IMR-90 (cell line): ENCODE data around the gene PHF21A. TPM values are rescaled to one million over a fixed set of nuclear protein-coding genes. Genes with fewer than 3 reads are reported as not detected.

Experiments
- ATAC-seq: fragments of 200-7000 bp; cut with Tn5 transposase; 2 replicates; pipeline ENCODE4 v1.9.1; 2020; ENCODE audit warnings: low read depth, mild to moderate bottlenecking, moderate library complexity
- BruUV-seq: library from RNA; stranded (reverse); fragments of 400-500 nt; replicated peaks from 2 replicates; lab custom pipeline; 2021; lab: Mats Ljungman, UMichigan
- CTCF ChIA-PET: fragments of 300-600 bp; formaldehyde crosslinking; extraction: SDS; loops from one replicate; lab custom pipeline; 2021; ENCODE audit warnings: antibody characterized with exemption; lab: Yijun Ruan, JAX
- POLR2A ChIA-PET: fragments of 300-600 bp; sonication (Branson Sonifier 250); formaldehyde crosslinking; loops from one replicate; lab custom pipeline; 2022; ENCODE audit warnings: antibody characterized with exemption; ENCODE audit not compliant: unreplicated experiment; lab: Charles Lee
- DNase-seq: peaks from one replicate; pipeline ENCODE4 v3.0.0; 2013
- H2AFZ ChIP-seq: replicated peaks from 2 replicates; pipeline ENCODE3; 2013; ENCODE audit warnings: low read length, mild to moderate bottlenecking; ENCODE audit not compliant: poor library complexity
- H2AK5ac ChIP-seq: 2 replicates; pipeline ENCODE4 v1.6.1; 2013; ENCODE audit warnings: low read depth, low read length, inconsistent platforms
- H2AK9ac ChIP-seq: replicated peaks from 2 replicates; pipeline ENCODE3; 2013; ENCODE audit warnings: mild to moderate bottlenecking, low read depth, low read length, moderate library complexity; ENCODE audit not compliant: poor library complexity
- H2BK120ac ChIP-seq: 2 replicates; pipeline ENCODE4 v1.6.1; 2013; ENCODE audit warnings: low read depth, low read length, inconsistent platforms
- H2BK15ac ChIP-seq: 3 replicates; pipeline ENCODE4 v1.6.1; 2013; ENCODE audit warnings: low read depth, low read length, inconsistent platforms
- H2BK20ac ChIP-seq: 2 replicates; pipeline ENCODE4 v1.6.1; 2013; ENCODE audit warnings: low read depth, mild to moderate bottlenecking, inconsistent platforms, low read length, moderate library complexity
- H2BK5ac ChIP-seq: 2 replicates; pipeline ENCODE4 v1.6.1; 2013; ENCODE audit warnings: mild to moderate bottlenecking, low read depth, low read length, inconsistent platforms; ENCODE audit not compliant: poor library complexity, severe bottlenecking
- H3K14ac ChIP-seq: replicated peaks from 2 replicates; pipeline ENCODE4 v1.6.1; 2013; ENCODE audit warnings: low read depth, low read length, inconsistent platforms
- H3K18ac ChIP-seq: 2 replicates; pipeline ENCODE4 v1.6.1; 2013; ENCODE audit warnings: low read depth, low read length, control low read depth
- H3K23ac ChIP-seq: 2 replicates; pipeline ENCODE4 v1.6.1; 2013; ENCODE audit warnings: low read depth, low read length, inconsistent platforms
- H3K27ac ChIP-seq: 2 replicates; pipeline ENCODE4 v1.5.1; 2013; ENCODE audit warnings: mild to moderate bottlenecking, control low read depth, low read length; ENCODE audit not compliant: insufficient read depth
- H3K27me3 ChIP-seq: 2 replicates; pipeline ENCODE4 v1.6.1; 2013; ENCODE audit warnings: low read length; ENCODE audit not compliant: control insufficient read depth, insufficient read depth
- H3K36me3 ChIP-seq: 2 replicates; pipeline ENCODE4 v1.6.1; 2013; ENCODE audit warnings: low read length, mixed read lengths; ENCODE audit not compliant: control insufficient read depth, insufficient read depth
- H3K4ac ChIP-seq: 2 replicates; pipeline ENCODE4 v1.6.1; 2013; ENCODE audit warnings: low read depth, low read length, inconsistent platforms
- H3K4me1 ChIP-seq: 2 replicates; pipeline ENCODE4 v1.6.1; 2013; ENCODE audit warnings: low read length, mixed read lengths; ENCODE audit not compliant: control insufficient read depth, insufficient read depth
- H3K4me2 ChIP-seq: 2 replicates; pipeline ENCODE4 v1.6.1; 2013; ENCODE audit warnings: low read depth, mild to moderate bottlenecking, control low read depth, low read length, moderate library complexity
- H3K4me3 ChIP-seq: 2 replicates; pipeline ENCODE4 v1.5.1; 2013; ENCODE audit warnings: low read depth, mild to moderate bottlenecking, control low read depth, low read length, moderate library complexity; ENCODE audit not compliant: insufficient read depth
- H3K56ac ChIP-seq: 2 replicates; pipeline ENCODE4 v1.6.1; 2013; ENCODE audit warnings: low read length, inconsistent platforms; ENCODE audit not compliant: insufficient read depth; ENCODE audit errors: extremely low read depth
- H3K79me1 ChIP-seq, 2 experiments: 2 replicates each; pipeline ENCODE4 v1.6.1; 2013; ENCODE audit warnings: low read length in 2 of 2, inconsistent platforms in 1 of 2, low read depth in 1 of 2
- H3K9ac ChIP-seq: 2 replicates; pipeline ENCODE4 v1.6.1; 2013; ENCODE audit warnings: low read depth, low read length, control low read depth
- H3K9me1 ChIP-seq: 2 replicates; pipeline ENCODE4 v1.6.1; 2013; ENCODE audit warnings: low read length, inconsistent platforms; ENCODE audit not compliant: insufficient read depth
- H3K9me3 ChIP-seq: 2 replicates; pipeline ENCODE4 v1.6.1; 2013; ENCODE audit warnings: low read length; ENCODE audit not compliant: control insufficient read depth, insufficient read depth
- H4K20me1 ChIP-seq: 2 replicates; pipeline ENCODE4 v1.6.1; 2013; ENCODE audit warnings: low read length, inconsistent platforms; ENCODE audit not compliant: insufficient read depth
- H4K5ac ChIP-seq: 2 replicates; pipeline ENCODE4 v1.6.1; 2013; ENCODE audit warnings: mild to moderate bottlenecking, low read depth, low read length, control low read depth
- H4K8ac ChIP-seq, 2 experiments: 2 replicates each; pipeline ENCODE4 v1.6.1; 2013; ENCODE audit warnings: low read depth in 2 of 2, low read length in 2 of 2, control low read depth in 1 of 2, inconsistent platforms in 1 of 2
- H4K91ac ChIP-seq: 2 replicates; pipeline ENCODE4 v1.6.1; 2013; ENCODE audit warnings: low read depth, low read length, inconsistent platforms; ENCODE audit not compliant: insufficient read depth
- RAD21 ChIP-seq: IDR thresholded peaks from 2 replicates; pipeline ENCODE4 v1.6.1; 2012; ENCODE audit warnings: low read length, improper control_type of control experiment
- SMC3 ChIP-seq: fragments of 150-350 bp; IDR thresholded peaks from 2 replicates; pipeline ENCODE4 v1.6.1; 2016; ENCODE audit warnings: low read depth, mild to moderate bottlenecking, antibody characterized with exemption, low read length, moderate library complexity
- WGBS, 2 experiments: methylation state at CpG; one replicate each; pipeline versions ENCODE4 v1.1.5 to v1.1.7; 2013; ENCODE audit warnings: missing lambda C conversion rate in 2 of 2; ENCODE audit not compliant: insufficient read length in 1 of 2; ENCODE audit errors: extremely low coverage in 2 of 2; 5-methylcytosine and 5-hydroxymethylcytosine counted together
- dilution Hi-C: fragments of 300-500 bp; cut with HindIII; formaldehyde crosslinking; loops from one replicate; pipeline ENCODE4 v1.14.3; 2018; ENCODE audit warnings: low sequenced_read_pairs; ENCODE audit not compliant: unreplicated experiment
- in situ Hi-C: fragments of 300-500 bp; cut with MboI; formaldehyde crosslinking; loops from 3 replicates; pipeline ENCODE4 v1.14.3; 2019; ENCODE audit warnings: low sequenced_read_pairs, inconsistent platforms, mixed read lengths
- intact Hi-C: fragments of 100-400 bp; cut with micrococcal nuclease; formaldehyde crosslinking; loops from 2 replicates; pipeline ENCODE4 v1.10.0; 2022
- polyA plus RNA-seq, 3 experiments: library from polyadenylated mRNA; depleted of rRNA; stranded (reverse); fragments of >200 nt; gene quantifications; 2 replicates each; pipeline ENCODE4 v1.2.3, GENCODE V29; 2012; ENCODE audit warnings: low replicate concordance in 1 of 3
- total RNA-seq: library from RNA; depleted of rRNA; stranded (reverse); fragments of >200 nt; gene quantifications from 2 replicates; pipeline ENCODE4 v1.2.3, GENCODE V29; 2012
- TF ChIP-seq, protein P1 (sequence below): conservative IDR thresholded peaks from 2 replicates; pipeline ENCODE4 v1.5.1; 2012; ENCODE audit warnings: mild to moderate bottlenecking, low read depth, low read length, improper control_type of control experiment

Gene PHF21A
- total and polyA plus RNA-seq, 2 of the 4 experiments (the other 2 are of a cell fraction) = 9.0 to 20.6 TPM

DNA sequence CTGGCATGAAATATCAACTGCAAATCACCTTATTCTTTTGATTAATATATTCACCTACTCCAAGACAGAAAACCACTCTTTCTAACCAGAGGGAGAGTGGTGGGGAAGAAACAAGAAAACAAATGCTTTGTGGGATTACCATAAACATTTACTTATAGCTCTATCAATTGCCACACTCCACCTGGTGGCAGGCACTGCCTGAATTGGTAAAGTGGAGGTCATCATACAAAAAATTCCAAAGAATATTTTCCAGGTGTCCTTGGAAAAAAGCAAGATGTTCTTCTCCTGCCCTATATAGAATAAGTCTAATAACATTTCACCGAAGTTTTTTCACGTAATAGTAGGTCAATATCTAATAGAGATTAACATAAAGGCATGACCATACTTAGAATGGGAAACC is 45.3 kb downstream of the PHF21A start:
- no peak overlapping the region for H3K4ac ChIP-seq
- no peak overlapping the region for H2BK15ac ChIP-seq
- no peak for TF ChIP-seq SMC3
- TF ChIP-seq, protein P1, sequence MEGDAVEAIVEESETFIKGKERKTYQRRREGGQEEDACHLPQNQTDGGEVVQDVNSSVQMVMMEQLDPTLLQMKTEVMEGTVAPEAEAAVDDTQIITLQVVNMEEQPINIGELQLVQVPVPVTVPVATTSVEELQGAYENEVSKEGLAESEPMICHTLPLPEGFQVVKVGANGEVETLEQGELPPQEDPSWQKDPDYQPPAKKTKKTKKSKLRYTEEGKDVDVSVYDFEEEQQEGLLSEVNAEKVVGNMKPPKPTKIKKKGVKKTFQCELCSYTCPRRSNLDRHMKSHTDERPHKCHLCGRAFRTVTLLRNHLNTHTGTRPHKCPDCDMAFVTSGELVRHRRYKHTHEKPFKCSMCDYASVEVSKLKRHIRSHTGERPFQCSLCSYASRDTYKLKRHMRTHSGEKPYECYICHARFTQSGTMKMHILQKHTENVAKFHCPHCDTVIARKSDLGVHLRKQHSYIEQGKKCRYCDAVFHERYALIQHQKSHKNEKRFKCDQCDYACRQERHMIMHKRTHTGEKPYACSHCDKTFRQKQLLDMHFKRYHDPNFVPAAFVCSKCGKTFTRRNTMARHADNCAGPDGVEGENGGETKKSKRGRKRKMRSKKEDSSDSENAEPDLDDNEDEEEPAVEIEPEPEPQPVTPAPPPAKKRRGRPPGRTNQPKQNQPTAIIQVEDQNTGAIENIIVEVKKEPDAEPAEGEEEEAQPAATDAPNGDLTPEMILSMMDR = peak; percentile 20; the same call in 1 of the 2 replicates
- TF ChIP-seq RAD21 = peak; percentile 21; the same call in 1 of the 2 replicates
- ChIA-PET CTCF (interaction anchor here (1.1 to 1.8 kb wide), 2 partner anchors 9 to 10 kb away, joined by 3 to 4 read pairs; no protein-coding TSS in a partner anchor), POLR2A (no interaction called here)
- H3K23ac ChIP-seq = no peak overlapping the region
- DNase-seq = no peak
- no peak overlapping the region for H3K4me2 ChIP-seq
- no peak overlapping the region for H2BK120ac ChIP-seq
- H2BK20ac ChIP-seq = no peak overlapping the region
- H3K9me1 ChIP-seq = no peaks in the 10 kb centered on the region; the same call in 1 of the 2 replicates
- H4K8ac ChIP-seq = no peak overlapping the region
- no peak overlapping the region for H2BK5ac ChIP-seq
- H3K27ac ChIP-seq = no peak overlapping the region
- dilution Hi-C loops = no loop called here
- H2AK9ac ChIP-seq = no peak overlapping the region
- H3K18ac ChIP-seq = no peak overlapping the region
- no peak overlapping the region for H2AFZ ChIP-seq
- in situ Hi-C loops = no loop called here
- H4K20me1 ChIP-seq = peaks cover 6% of the 10 kb centered on the region; the same call in 1 of the 2 replicates
- H3K4me3 ChIP-seq = no peak overlapping the region
- no peaks in the 10 kb centered on the region for H3K4me1 ChIP-seq
- no peaks in the 10 kb centered on the region for H3K9me3 ChIP-seq
- H4K91ac ChIP-seq = no peak overlapping the region
- no peak overlapping the region for H3K56ac ChIP-seq
- peaks cover 4% of the 10 kb centered on the region; the same call in 1 of the 2 replicates for H3K36me3 ChIP-seq
- H3K79me1 ChIP-seq = peaks cover 0 to 12% of the 10 kb centered on the region in 2 experiments; a peak in 2 of 4 replicates
- H4K5ac ChIP-seq = no peak overlapping the region
- ATAC-seq = no peak
- no TSS peak for BruUV-seq
- no peak overlapping the region for H3K14ac ChIP-seq
- intact Hi-C loops = loop anchor here (5.0 kb wide), 1 partner anchor 41 kb away; no protein-coding TSS in a partner anchor
- no CpG with 5 or more reads among the region's 2 CpGs for WGBS, 2 experiments
- H3K27me3 ChIP-seq = no peaks in the 10 kb centered on the region
- H3K9ac ChIP-seq = no peak overlapping the region
- no peak overlapping the region for H2AK5ac ChIP-seq
